K562 (cell line): ENCODE results near the gene C19orf44. TPM values are rescaled to one million over a fixed set of nuclear protein-coding genes. Genes with fewer than 3 reads are reported as not detected.

Source experiments
- ATAC-seq: fragments of 200-7000 bp; cut with Tn5 transposase; 3 replicates; pipeline ENCODE4 v1.9.1; 2020; ENCODE audit warnings: moderate library complexity
- BruUV-seq: library from RNA; stranded (reverse); fragments of 400-500 nt; replicated peaks from 2 replicates; lab custom pipeline; 2021; lab: Mats Ljungman, UMichigan
- CTCF ChIA-PET: fragments of 300-600 bp; formaldehyde crosslinking; extraction: SDS; loops from one replicate; lab custom pipeline; 2021; ENCODE audit warnings: low intra/inter-chr PET ratio; lab: Yijun Ruan, JAX
- POLR2A ChIA-PET: fragments of 300-600, 350-650 bp; sonication (Branson Sonifier 250); formaldehyde crosslinking; extraction: SDS; loops from one replicate; lab custom pipeline; 2021; ENCODE audit warnings: antibody characterized with exemption, inconsistent platforms; lab: Yijun Ruan, JAX
- DNase-seq, 4 experiments: peaks; one replicate each; pipeline versions ENCODE4 v3.0.0 to v3.0.0-alpha.2; 2011 to 2018; ENCODE audit warnings: low spot score in 3 of 4, mixed read lengths in 3 of 4; ENCODE audit errors: extremely low read depth in 1 of 4
- FAIRE-seq: peaks from 2 replicates; lab custom pipeline; 2011; peaks lifted over from hg19 to GRCh38; lab: Jason Lieb, UNC
- H2AFZ ChIP-seq: 2 replicates; pipeline ENCODE4 v1.6.0; 2011; ENCODE audit warnings: low read depth, low read length, control low read depth, inconsistent platforms
- H3K27ac ChIP-seq: fragments of 200-600 bp; 3 replicates; pipeline ENCODE4 v1.8.0; 2011; ENCODE audit warnings: low read depth, mild to moderate bottlenecking, control low read depth, inconsistent platforms, low read length, moderate library complexity, mixed read lengths; ENCODE audit errors: extremely low read depth
- H3K27me3 ChIP-seq, 2 experiments: fragments of 300-600 bp in 1 of 2; 2 replicates in 1 of 2; 3 replicates in 1 of 2; pipeline versions ENCODE4 v1.6.0 to v1.8.0; 2011; ENCODE audit warnings: inconsistent platforms in 2 of 2, low read length in 2 of 2, mild to moderate bottlenecking in 1 of 2, mixed read lengths in 1 of 2, moderate library complexity in 1 of 2; ENCODE audit not compliant: control insufficient read depth in 2 of 2, insufficient read depth in 2 of 2
- H3K36me3 ChIP-seq: fragments of 300-600 bp; 3 replicates; pipeline ENCODE4 v1.8.0; 2011; ENCODE audit warnings: mild to moderate bottlenecking, low read length, inconsistent platforms; ENCODE audit not compliant: control insufficient read depth, insufficient read depth
- H3K4me1 ChIP-seq, 2 experiments: fragments of 200-600 bp in 1 of 2; replicated peaks in 1 of 2; 2 replicates in 1 of 2; 3 replicates in 1 of 2; pipeline versions ENCODE4 v1.5.1 to v1.8.0; 2011; ENCODE audit warnings: inconsistent platforms in 2 of 2, low read length in 2 of 2, mild to moderate bottlenecking in 1 of 2, mixed read lengths in 1 of 2, moderate library complexity in 1 of 2; ENCODE audit not compliant: control insufficient read depth in 2 of 2, insufficient read depth in 2 of 2
- H3K4me2 ChIP-seq: 2 replicates; pipeline ENCODE4 v1.6.1; 2011; ENCODE audit warnings: low read length, control low read depth, inconsistent platforms, mixed read lengths; ENCODE audit not compliant: insufficient read depth
- H3K4me3 ChIP-seq: fragments of 200-600 bp; sonication (generic), shearing (Covaris generic); 2 replicates; pipeline ENCODE4 v1.5.1; 2016; ENCODE audit warnings: control low read depth, inconsistent platforms
- H3K79me2 ChIP-seq: fragments of 200-600 bp; 3 replicates; pipeline ENCODE4 v1.8.0; 2011; ENCODE audit warnings: low read length, inconsistent platforms; ENCODE audit not compliant: control insufficient read depth, insufficient read depth
- H3K9ac ChIP-seq, 2 experiments: 2 replicates each; pipeline versions ENCODE4 v1.6.0 to v1.6.1; 2011; ENCODE audit warnings: low read depth in 2 of 2, low read length in 2 of 2, control low read depth in 1 of 2, inconsistent platforms in 1 of 2, mild to moderate bottlenecking in 1 of 2, mixed read lengths in 1 of 2; ENCODE audit not compliant: insufficient read depth in 1 of 2
- H3K9me1 ChIP-seq: one replicate; pipeline ENCODE4 v1.6.0; 2011; ENCODE audit warnings: inconsistent platforms, mild to moderate bottlenecking, low read length, moderate library complexity; ENCODE audit not compliant: control insufficient read depth, insufficient read depth
- H3K9me3 ChIP-seq: replicated peaks from 2 replicates; pipeline ENCODE4 v1.5.1; 2011; ENCODE audit warnings: low read depth, low read length, inconsistent platforms; ENCODE audit not compliant: control insufficient read depth, insufficient read depth
- H4K20me1 ChIP-seq: replicated peaks from 2 replicates; pipeline ENCODE4 v1.6.1; 2011; ENCODE audit warnings: low read length, inconsistent platforms, mixed read lengths; ENCODE audit not compliant: control insufficient read depth, insufficient read depth
- FUS ChIP-seq: fragments of 200-400 bp; formaldehyde crosslinking; optimal IDR thresholded peaks from 2 replicates; pipeline ENCODE3; 2017; ENCODE audit warnings: low read depth, low read length
- POLR2G ChIP-seq: fragments of 200-400 bp; formaldehyde crosslinking; IDR thresholded peaks from 2 replicates; pipeline ENCODE4 v1.6.1; 2017; ENCODE audit warnings: low read depth, mild to moderate bottlenecking, antibody characterized with exemption, low read length, moderate library complexity
- RBFOX2 ChIP-seq: fragments of 200-400 bp; formaldehyde crosslinking; IDR thresholded peaks from 2 replicates; pipeline ENCODE4 v1.6.1; 2017; ENCODE audit warnings: low read depth, mild to moderate bottlenecking, low read length, moderate library complexity
- WGBS: fragments of 100-300 bp; shearing (Covaris generic); methylation state at CpG from one replicate; pipeline ENCODE4 v1.1.6; 2016; ENCODE audit warnings: low coverage, mixed read lengths; ENCODE audit not compliant: insufficient coverage; ENCODE audit errors: missing lambda C conversion rate; 5-methylcytosine and 5-hydroxymethylcytosine counted together
- in situ Hi-C: fragments of 300-500 bp; cut with MboI; formaldehyde crosslinking; loops from 4 replicates; pipeline ENCODE4 v1.15.0; 2018; ENCODE audit warnings: inconsistent platforms, mixed read lengths
- intact Hi-C: fragments of 100-400 bp; cut with micrococcal nuclease; formaldehyde crosslinking; loops from 2 replicates; pipeline ENCODE4 v1.14.2; 2022
- polyA plus RNA-seq, 8 experiments: library from polyadenylated mRNA; depleted of rRNA in 4 of 8; stranded (reverse) in 5 of 8; unstranded in 3 of 8; fragments of >200 nt; fragmentation: Nextera tagmentation in 2 of 8; fragmentation: Illumina TruSeq in 1 of 8; extraction: Ambion mirVana in 2 of 8; extraction: Trizol in 1 of 8; gene quantifications; 2 replicates each; pipeline versions ENCODE4 v1.2.1 to v1.2.3, GENCODE V29; 2011 to 2014; ENCODE audit warnings: inconsistent platforms in 1 of 8, missing spikeins in 1 of 8
- total RNA-seq, 7 experiments: library from RNA; depleted of rRNA in 6 of 7; stranded (reverse); fragments of >200 nt in 6 of 7; fragmentation: Illumina TruSeq in 2 of 7; extraction: Trizol in 2 of 7; gene quantifications; 2 replicates each; pipeline versions ENCODE4 v1.2.1 to v1.2.3, GENCODE V29; 2011 to 2021; ENCODE audit warnings: low replicate concordance in 1 of 7
- TF ChIP-seq, protein P1 (sequence below): fragments of 250-450 bp; sonication (Bioruptor Pico); IDR thresholded peaks from 2 replicates; pipeline ENCODE4 v1.5.0; 2020; ENCODE audit warnings: mild to moderate bottlenecking

C19orf44 gene
- total and polyA plus RNA-seq, 9 of the 15 experiments (the other 6 are each of a cell fraction or from before 2014, with no cell fraction given), result 0.41 to 7.7 (median 3.5) TPM

DNA sequence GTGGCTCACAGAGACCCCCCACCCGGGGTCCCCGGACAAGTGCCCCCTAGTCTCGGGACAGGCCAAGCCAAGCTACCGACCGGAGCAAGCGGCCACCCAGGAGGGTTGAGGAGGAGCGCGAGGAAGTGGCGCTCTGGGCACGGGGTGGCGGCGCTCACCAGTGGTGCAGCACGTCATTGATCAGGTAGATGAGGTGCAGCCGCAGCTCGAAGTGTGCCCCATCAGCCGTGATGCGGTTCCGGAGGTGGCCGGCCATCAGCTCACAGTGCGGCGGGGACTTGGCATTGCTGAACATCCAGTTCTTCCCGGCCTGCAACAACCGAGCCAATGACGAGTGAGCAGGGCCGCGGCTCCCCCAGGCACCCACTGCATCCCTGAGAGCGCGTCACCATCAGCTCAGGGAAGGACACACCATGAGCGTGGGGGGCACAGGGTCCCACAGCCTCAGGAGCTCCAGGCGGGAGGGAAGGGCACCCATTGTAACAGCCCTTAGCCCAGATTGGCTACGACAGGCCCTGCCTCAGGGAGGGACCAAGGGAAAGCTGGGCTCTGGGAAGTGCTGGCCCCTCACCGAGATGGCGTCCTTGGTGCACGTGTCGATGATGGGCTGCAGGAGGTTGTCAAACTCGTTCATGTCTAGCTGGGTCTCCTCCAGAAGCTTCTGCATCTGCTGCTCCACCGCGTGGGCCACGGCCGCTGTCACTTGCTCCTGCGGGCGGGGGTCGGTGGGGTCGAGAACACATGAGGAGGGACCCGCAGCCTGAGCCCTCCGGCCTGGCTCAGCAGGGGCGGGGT lies 36.4 kb downstream of the C19orf44 start:
- Histone ChIP-seq H3K79me2 (peaks cover 21% of the 10 kb centered on the region), H2AFZ (no peak overlapping the region), H3K4me2 (no peak overlapping the region), H3K9ac (peak overlapping the region in 1 of 2 experiments; percentile 52; a peak in 2 of 4 replicates), H3K36me3 (peaks cover 99% of the 10 kb centered on the region), H3K27me3 (no peaks in the 10 kb centered on the region), H3K9me3 (no peaks in the 10 kb centered on the region; the same call in 1 of the 2 replicates), H3K4me3 (no peak overlapping the region), H4K20me1 (peaks cover 22% of the 10 kb centered on the region), H3K4me1 (peaks cover 0 to 23% of the 10 kb centered on the region in 2 experiments; a peak in 1 of 5 replicates), H3K9me1 (peaks cover 1% of the 10 kb centered on the region), H3K27ac (no peak overlapping the region)
- no peak for FAIRE-seq
- no TSS peak for BruUV-seq
- intact Hi-C loops, result no loop called here
- TF ChIP-seq RBFOX2 (peak; percentile 63), POLR2G (peak; percentile 62; the same call in 1 of the 2 replicates), FUS (no peak)
- ChIA-PET CTCF (no interaction called here), POLR2A (interaction anchor here (0.5 to 0.9 kb wide), 2 partner anchors 9 to 38 kb away, joined by 3 to 4 read pairs; no protein-coding TSS in a partner anchor)
- in situ Hi-C loops, result no loop called here
- no peak for ATAC-seq
- DNase-seq, result peak in 2 of 4 experiments; percentile 11 to 15
- 96% methylated on average over 27 of the region's 47 CpGs for WGBS

- Histone ChIP-seq H3K4me3 (no peak overlapping the region), H3K9ac (no peak overlapping the region), H3K4me2 (no peak overlapping the region), H3K36me3 (peaks cover 97% of the 10 kb centered on the region), H3K9me3 (no peaks in the 10 kb centered on the region; the same call in 1 of the 2 replicates), H2AFZ (no peak overlapping the region), H3K79me2 (peaks cover 46% of the 10 kb centered on the region), H3K27ac (no peak overlapping the region), H4K20me1 (peaks cover 27% of the 10 kb centered on the region), H3K4me1 (peaks cover 0 to 17% of the 10 kb centered on the region in 2 experiments; a peak in 2 of 5 replicates), H3K27me3 (no peaks in the 10 kb centered on the region; a peak in 1 of 5 replicates), H3K9me1 (peaks cover 6% of the 10 kb centered on the region)
- intact Hi-C loops, result no loop called here
- no TSS peak for BruUV-seq
- 96% methylated on average over 8 of the region's 18 CpGs for WGBS
- in situ Hi-C loops, result no loop called here
- peak; percentile 42 for TF ChIP-seq RBFOX2
- peak; percentile 48 for TF ChIP-seq POLR2G
- TF ChIP-seq, protein P1, sequence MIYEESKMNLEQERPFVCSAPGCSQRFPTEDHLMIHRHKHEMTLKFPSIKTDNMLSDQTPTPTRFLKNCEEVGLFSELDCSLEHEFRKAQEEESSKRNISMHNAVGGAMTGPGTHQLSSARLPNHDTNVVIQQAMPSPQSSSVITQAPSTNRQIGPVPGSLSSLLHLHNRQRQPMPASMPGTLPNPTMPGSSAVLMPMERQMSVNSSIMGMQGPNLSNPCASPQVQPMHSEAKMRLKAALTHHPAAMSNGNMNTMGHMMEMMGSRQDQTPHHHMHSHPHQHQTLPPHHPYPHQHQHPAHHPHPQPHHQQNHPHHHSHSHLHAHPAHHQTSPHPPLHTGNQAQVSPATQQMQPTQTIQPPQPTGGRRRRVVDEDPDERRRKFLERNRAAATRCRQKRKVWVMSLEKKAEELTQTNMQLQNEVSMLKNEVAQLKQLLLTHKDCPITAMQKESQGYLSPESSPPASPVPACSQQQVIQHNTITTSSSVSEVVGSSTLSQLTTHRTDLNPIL, result no peak
- POLR2A ChIA-PET, result interaction anchor here (1.9 kb wide), 1 partner anchor 13 kb away, joined by 9 read pairs; no protein-coding TSS in a partner anchor
- ATAC-seq (no peak), DNase-seq (peak in 1 of 4 experiments; percentile 8), FAIRE-seq (no peak)
- CTCF ChIA-PET, result no interaction called here
Measured at GRCh38 chr19:16535381-16535780, 39.2 kb downstream of the C19orf44 start.
